Tibial nerve (tissue), 4 donors: ENCODE measurements around the gene EBNA1BP2. TPM values are rescaled to one million over a fixed set of nuclear protein-coding genes. Genes with fewer than 3 reads are reported as not detected.

Source experiments
- DNase-seq, 2 donors: peaks; one replicate each; pipeline ENCODE4 v3.0.0-alpha.2; 2019; ENCODE audit warnings: low spot score in 2 of 2
- H3K27ac ChIP-seq, 4 donors: fragments of 200-600 bp; sonication (generic) in 3 of 4; one replicate each; pipeline ENCODE4 v1.5.1; 2017 to 2019; ENCODE audit warnings: mild to moderate bottlenecking in 1 of 4
- H3K27me3 ChIP-seq, 2 donors: fragments of 200-600 bp; sonication (generic) in 1 of 2; one replicate each; pipeline versions ENCODE4 v1.5.1 to v1.6.0; 2017 to 2019
- H3K36me3 ChIP-seq, 3 donors: fragments of 200-600 bp; sonication (generic); one replicate each; pipeline ENCODE4 v1.5.1; 2018 to 2019
- H3K4me1 ChIP-seq, 4 donors: fragments of 200-600 bp; sonication (generic) in 3 of 4; one replicate each; pipeline ENCODE4 v1.5.1; 2017 to 2019
- H3K4me3 ChIP-seq, 4 donors: fragments of 200-600 bp; sonication (generic) in 3 of 4; one replicate each; pipeline ENCODE4 v1.5.1; 2017 to 2019; ENCODE audit warnings: mild to moderate bottlenecking in 1 of 4, moderate library complexity in 1 of 4
- H3K9me3 ChIP-seq, 4 donors: fragments of 200-600 bp; sonication (generic) in 3 of 4; one replicate each; pipeline ENCODE4 v1.5.1; 2017 to 2019
- CTCF ChIP-seq, 5 experiments: fragments of 200-600 bp in 3 of 5; fragments of 450-650 bp in 2 of 5; sonication (generic) in 3 of 5; IDR thresholded peaks; one replicate each; pipeline ENCODE4 v1.5.1; 2016 to 2019; ENCODE audit warnings: antibody characterized with exemption in 5 of 5, mild to moderate bottlenecking in 3 of 5, moderate library complexity in 2 of 5
- EP300 ChIP-seq, 2 donors: sonication (generic); formaldehyde crosslinking; IDR thresholded peaks; one replicate each; pipeline ENCODE4 v1.6.1; 2017; ENCODE audit warnings: antibody characterized with exemption in 2 of 2, mild to moderate bottlenecking in 1 of 2
- POLR2A ChIP-seq, 2 donors: fragments of 450-650 bp; IDR thresholded peaks; one replicate each; pipeline ENCODE4 v1.6.1; 2017; ENCODE audit warnings: antibody characterized with exemption in 2 of 2, mild to moderate bottlenecking in 2 of 2, moderate library complexity in 2 of 2
- WGBS, 2 donors: methylation state at CpG; one replicate each; pipeline ENCODE4 v1.1.5; 2018; 5-methylcytosine and 5-hydroxymethylcytosine counted together
- total RNA-seq, 4 donors: library from RNA; depleted of rRNA; stranded (reverse); fragments of >200 nt; gene quantifications; one replicate each; pipeline ENCODE4 v1.1.0, GENCODE V29; 2016

EBNA1BP2 gene
- total RNA-seq, 4 donors from 2014 or later: 48.8 to 57.3 (median 51.2) TPM

GRCh38 chr1:43153443-43153842 is 18.6 kb downstream of the EBNA1BP2 start:
- Histone ChIP-seq H3K4me3 (no peak overlapping the region), H3K4me1 (peaks cover 0 to under 1% (median 0%) of the 10 kb centered on the region in 4 donors), H3K9me3 (no peaks in the 10 kb centered on the region), H3K27me3 (peaks cover 0 to 7% of the 10 kb centered on the region in 2 donors), H3K36me3 (no peaks in the 10 kb centered on the region), H3K27ac (no peak overlapping the region)
- DNase-seq: no peak
- TF ChIP-seq CTCF (IDR thresholded peaks at IDR 0.05) (no peak), EP300 (IDR thresholded peaks at IDR 0.05) (no peak), POLR2A (IDR thresholded peaks at IDR 0.05) (no peak)
- 88 to 92% methylated on average over 6 of the region's 6 CpGs for whole genome bisulfite sequencing, 2 donors

- H3K36me3 ChIP-seq: no peaks in the 10 kb centered on the region
- no peak overlapping the region for H3K4me3 ChIP-seq
- H3K9me3 ChIP-seq: no peaks in the 10 kb centered on the region
- H3K27me3 ChIP-seq: peaks cover 0 to 9% of the 10 kb centered on the region in 2 donors
- H3K27ac ChIP-seq: no peak overlapping the region
- 66 to 69% methylated on average over 4 of the region's 4 CpGs for WGBS, 2 donors
- TF ChIP-seq POLR2A (IDR thresholded peaks at IDR 0.05) (no peak), EP300 (IDR thresholded peaks at IDR 0.05) (no peak), CTCF (IDR thresholded peaks at IDR 0.05) (no peak)
- no peak for DNase-seq
- peaks cover 0 to 6% (median 2%) of the 10 kb centered on the region in 4 donors for H3K4me1 ChIP-seq
Observed at GRCh38 chr1:43152866-43153265, 19.2 kb downstream of the EBNA1BP2 start.

GRCh38 chr1:43149889-43150288 is 22.2 kb downstream of the EBNA1BP2 start:
- no peak for TF ChIP-seq POLR2A (IDR thresholded peaks at IDR 0.05)
- no peak for TF ChIP-seq CTCF (IDR thresholded peaks at IDR 0.05)
- DNase-seq: no peak
- H3K27ac ChIP-seq: no peak overlapping the region
- peaks cover 0 to 15% of the 10 kb centered on the region in 2 donors for H3K27me3 ChIP-seq
- no peaks in the 10 kb centered on the region for H3K9me3 ChIP-seq
- peaks cover 0 to 14% (median 5%) of the 10 kb centered on the region in 4 donors for H3K4me1 ChIP-seq
- no peak overlapping the region for H3K4me3 ChIP-seq
- 56 to 65% methylated on average over 5 of the region's 5 CpGs for WGBS, 2 donors
- H3K36me3 ChIP-seq: no peaks in the 10 kb centered on the region

GRCh38 chr1:43147625-43148327 is 24.3 kb downstream of the EBNA1BP2 start:
- no peak for TF ChIP-seq POLR2A (IDR thresholded peaks at IDR 0.05)
- TF ChIP-seq CTCF (IDR thresholded peaks at IDR 0.05): no peak
- no peak for TF ChIP-seq EP300 (IDR thresholded peaks at IDR 0.05)
- Histone ChIP-seq H3K9me3 (no peaks in the 10 kb centered on the region), H3K4me1 (peaks cover 0 to 14% (median 5%) of the 10 kb centered on the region in 4 donors), H3K36me3 (no peaks in the 10 kb centered on the region), H3K27ac (no peak overlapping the region), H3K27me3 (peaks cover 0 to 21% of the 10 kb centered on the region in 2 donors), H3K4me3 (peak overlapping the region; percentile 19 to 51 (median 30))
- DNase-seq: peak in 1 of 2 donors; percentile 26
- WGBS, 2 donors: 3 to 5% methylated on average over 47 of the region's 47 CpGs

GRCh38 chr1:43144237-43144636 is 27.9 kb downstream of the EBNA1BP2 start:
- no peak for DNase-seq
- Histone ChIP-seq H3K27ac (no peak overlapping the region), H3K4me3 (no peak overlapping the region), H3K9me3 (peaks cover 0 to 7% (median 0%) of the 10 kb centered on the region in 4 donors), H3K4me1 (peaks cover 0 to 14% (median 5%) of the 10 kb centered on the region in 4 donors), H3K27me3 (peaks cover 0 to 21% of the 10 kb centered on the region in 2 donors), H3K36me3 (no peaks in the 10 kb centered on the region)
- TF ChIP-seq EP300 (IDR thresholded peaks at IDR 0.05): no peak
- TF ChIP-seq POLR2A (IDR thresholded peaks at IDR 0.05): no peak
- TF ChIP-seq CTCF (IDR thresholded peaks at IDR 0.05): no peak
